H9 (cell line): ENCODE results near the gene THEMIS. TPM values are rescaled to one million over a fixed set of nuclear protein-coding genes. Genes with fewer than 3 reads are reported as not detected.

Source experiments
- DNase-seq: peaks from one replicate; pipeline ENCODE4 v3.0.0-alpha.2; 2017
- H2AFZ ChIP-seq: one replicate; pipeline ENCODE4 v1.6.1; 2013; ENCODE audit warnings: mild to moderate bottlenecking, low read length, control low read depth, moderate library complexity
- H2AK5ac ChIP-seq: 2 replicates; pipeline ENCODE4 v1.6.1; 2013; ENCODE audit warnings: low read length, control low read depth, mixed read lengths; ENCODE audit not compliant: insufficient read length
- H2BK120ac ChIP-seq: one replicate; pipeline ENCODE4 v1.6.1; 2013; ENCODE audit warnings: low read depth, mild to moderate bottlenecking, low read length, control low read depth, inconsistent platforms; ENCODE audit not compliant: poor library complexity, severe bottlenecking
- H2BK12ac ChIP-seq: 2 replicates; pipeline ENCODE4 v1.6.1; 2013; ENCODE audit warnings: low read length, control low read depth, mixed read lengths, low read depth; ENCODE audit not compliant: insufficient read length
- H2BK15ac ChIP-seq: 2 replicates; pipeline ENCODE4 v1.6.1; 2013; ENCODE audit warnings: low read depth, low read length, control low read depth
- H2BK20ac ChIP-seq: one replicate; pipeline ENCODE4 v1.6.1; 2013; ENCODE audit warnings: low read depth, mild to moderate bottlenecking, low read length, control low read depth, inconsistent platforms; ENCODE audit not compliant: poor library complexity, severe bottlenecking
- H2BK5ac ChIP-seq: 2 replicates; pipeline ENCODE4 v1.6.1; 2013; ENCODE audit warnings: low read length, control low read depth, mixed read lengths; ENCODE audit not compliant: insufficient read length
- H3K14ac ChIP-seq: 2 replicates; pipeline ENCODE4 v1.6.1; 2013; ENCODE audit warnings: low read length, control low read depth; ENCODE audit not compliant: insufficient read depth
- H3K18ac ChIP-seq: 2 replicates; pipeline ENCODE4 v1.6.1; 2013; ENCODE audit warnings: low read depth, mild to moderate bottlenecking, mixed read lengths, low read length, control low read depth; ENCODE audit not compliant: insufficient read length
- H3K23ac ChIP-seq: 2 replicates; pipeline ENCODE4 v1.6.1; 2013; ENCODE audit warnings: low read length, control low read depth, mixed read lengths, low read depth; ENCODE audit not compliant: insufficient read length
- H3K23me2 ChIP-seq: 2 replicates; pipeline ENCODE4 v1.6.1; 2013; ENCODE audit warnings: low read depth, mild to moderate bottlenecking, mixed read lengths, low read length, control low read depth; ENCODE audit not compliant: insufficient read length, poor library complexity, severe bottlenecking
- H3K27ac ChIP-seq: 2 replicates; pipeline ENCODE4 v1.5.1; 2013; ENCODE audit warnings: low read length, control low read depth, mixed read lengths, low read depth; ENCODE audit not compliant: insufficient read length
- H3K27me3 ChIP-seq: 2 replicates; pipeline ENCODE4 v1.6.1; 2013; ENCODE audit warnings: low read length, control low read depth, inconsistent platforms; ENCODE audit not compliant: insufficient read depth
- H3K4ac ChIP-seq: 2 replicates; pipeline ENCODE4 v1.6.1; 2013; ENCODE audit warnings: low read depth, mild to moderate bottlenecking, control low read depth, inconsistent platforms, low read length, moderate library complexity
- H3K4me1 ChIP-seq: 2 replicates; pipeline ENCODE4 v1.6.1; 2013; ENCODE audit warnings: low read length, control low read depth, inconsistent platforms; ENCODE audit not compliant: insufficient read depth
- H3K4me2 ChIP-seq: 2 replicates; pipeline ENCODE4 v1.6.1; 2013; ENCODE audit warnings: low read length, control low read depth, mixed read lengths; ENCODE audit not compliant: insufficient read length, insufficient read depth
- H3K56ac ChIP-seq: 2 replicates; pipeline ENCODE4 v1.6.1; 2013; ENCODE audit warnings: low read depth, mild to moderate bottlenecking, mixed read lengths, low read length, control low read depth; ENCODE audit not compliant: insufficient read length
- H3K79me1 ChIP-seq: 2 replicates; pipeline ENCODE4 v1.6.1; 2013; ENCODE audit warnings: low read depth, mild to moderate bottlenecking, moderate library complexity, low read length, control low read depth, inconsistent platforms; ENCODE audit not compliant: insufficient read depth, poor library complexity, severe bottlenecking
- H3K79me2 ChIP-seq: 2 replicates; pipeline ENCODE4 v1.6.1; 2013; ENCODE audit warnings: low read length, control low read depth, inconsistent platforms; ENCODE audit not compliant: insufficient read depth
- H3K9ac ChIP-seq: 2 replicates; pipeline ENCODE4 v1.6.1; 2013; ENCODE audit warnings: low read length, control low read depth, mixed read lengths; ENCODE audit not compliant: insufficient read length; ENCODE audit errors: extremely low read depth
- H3K9me3 ChIP-seq: one replicate; pipeline ENCODE4 v1.6.1; 2013; ENCODE audit warnings: low read depth, low read length, inconsistent platforms; ENCODE audit not compliant: control insufficient read depth
- H3T11ph ChIP-seq: one replicate; pipeline ENCODE4 v1.6.1; 2013; ENCODE audit warnings: mild to moderate bottlenecking, low read length, control low read depth, inconsistent platforms
- H4K20me1 ChIP-seq: one replicate; pipeline ENCODE4 v1.6.1; 2013; ENCODE audit not compliant: control insufficient read depth, insufficient read length, insufficient read depth
- H4K5ac ChIP-seq: 2 replicates; pipeline ENCODE4 v1.6.1; 2013; ENCODE audit warnings: low read depth, mild to moderate bottlenecking, mixed read lengths, low read length, control low read depth; ENCODE audit not compliant: insufficient read length
- H4K8ac ChIP-seq: replicated peaks from 2 replicates; pipeline ENCODE4 v1.6.1; 2013; ENCODE audit warnings: low read length, control low read depth, mixed read lengths, low read depth; ENCODE audit not compliant: insufficient read length
- H4K91ac ChIP-seq: 2 replicates; pipeline ENCODE4 v1.6.1; 2013; ENCODE audit warnings: low read depth, mild to moderate bottlenecking, moderate library complexity, mixed read lengths, low read length, control low read depth; ENCODE audit not compliant: insufficient read length
- H3K27ac Mint-ChIP-seq, 3 experiments: 2 replicates in 2 of 3; 3 replicates in 1 of 3; pipeline ENCODE4 v1.8.0; 2020 to 2021; ENCODE audit warnings: mixed read lengths in 3 of 3, mild to moderate bottlenecking in 1 of 3, moderate library complexity in 1 of 3
- H3K27me3 Mint-ChIP-seq: 2 replicates; pipeline ENCODE4 v1.8.0; 2021; ENCODE audit warnings: low read depth, mild to moderate bottlenecking, moderate library complexity, mixed read lengths
- H3K36me3 Mint-ChIP-seq, 3 experiments: 2 replicates in 2 of 3; 3 replicates in 1 of 3; pipeline ENCODE4 v1.8.0; 2020 to 2021; ENCODE audit warnings: low read depth in 3 of 3, mixed read lengths in 3 of 3; ENCODE audit not compliant: insufficient read depth in 1 of 3
- H3K4me1 Mint-ChIP-seq, 2 experiments: 2 replicates each; pipeline ENCODE4 v1.8.0; 2020; ENCODE audit warnings: mixed read lengths in 2 of 2
- H3K4me3 Mint-ChIP-seq, 2 experiments: 2 replicates in 1 of 2; 3 replicates in 1 of 2; pipeline ENCODE4 v1.8.0; 2020 to 2021; ENCODE audit warnings: mild to moderate bottlenecking in 2 of 2, mixed read lengths in 2 of 2, moderate library complexity in 1 of 2
- H3K9me3 Mint-ChIP-seq, 2 experiments: 2 replicates in 1 of 2; 3 replicates in 1 of 2; pipeline ENCODE4 v1.8.0; 2020; ENCODE audit warnings: mild to moderate bottlenecking in 2 of 2, mixed read lengths in 2 of 2, moderate library complexity in 1 of 2
- CTCF ChIP-seq: fragments of 200-600 bp; sonication (generic); conservative IDR thresholded peaks from 3 replicates; pipeline ENCODE4 v1.8.0; 2021; ENCODE audit warnings: antibody characterized with exemption, mild to moderate bottlenecking
- WGBS: extraction: QIAGEN DNeasy Blood & Tissue Kit; methylation state at CpG from one replicate; pipeline ENCODE4 v1.1.7; 2013; ENCODE audit warnings: missing lambda C conversion rate, low lambda C conversion rate, mixed read lengths; ENCODE audit not compliant: insufficient read length; ENCODE audit errors: extremely low coverage; 5-methylcytosine and 5-hydroxymethylcytosine counted together
- total RNA-seq: library from RNA; stranded (reverse); gene quantifications from 2 replicates; pipeline ENCODE4 v1.2.1, GENCODE V29; 2021

THEMIS gene
- total RNA-seq, 1 experiment from 2014 or later, result not detected

GRCh38 chr6:127762284-127762683 is 138.6 kb downstream of the THEMIS start:
- H3T11ph ChIP-seq, result no peak overlapping the region
- no peak for TF ChIP-seq CTCF
- no CpG with 5 or more reads among the region's 1 CpG for WGBS
- Mint-ChIP-seq H3K4me1 (no peaks in the 10 kb centered on the region), H3K27ac (no peak overlapping the region), H3K27me3 (no peaks in the 10 kb centered on the region; the same call in 1 of the 2 replicates), H3K36me3 (no peaks in the 10 kb centered on the region), H3K4me3 (no peak overlapping the region), H3K9me3 (no peaks in the 10 kb centered on the region)
- H3K27ac ChIP-seq, result no peak overlapping the region
- H2BK20ac ChIP-seq, result no peak overlapping the region
- no peak overlapping the region for H3K18ac ChIP-seq
- no peak overlapping the region for H2BK12ac ChIP-seq
- H3K27me3 ChIP-seq, result no peaks in the 10 kb centered on the region
- H2AK5ac ChIP-seq, result no peak overlapping the region
- no peak for DNase-seq
- no peaks in the 10 kb centered on the region for H3K79me2 ChIP-seq
- no peak overlapping the region for H4K8ac ChIP-seq
- H4K5ac ChIP-seq, result no peak overlapping the region
- no peaks in the 10 kb centered on the region for H3K4me1 ChIP-seq
- H3K23me2 ChIP-seq, result no peaks in the 10 kb centered on the region
- H2BK5ac ChIP-seq, result no peak overlapping the region
- no peaks in the 10 kb centered on the region for H4K20me1 ChIP-seq
- H2BK120ac ChIP-seq, result no peak overlapping the region
- no peak overlapping the region for H3K23ac ChIP-seq
- H3K4me2 ChIP-seq, result no peak overlapping the region
- no peak overlapping the region for H4K91ac ChIP-seq
- no peaks in the 10 kb centered on the region for H3K79me1 ChIP-seq
- H3K9ac ChIP-seq, result no peak overlapping the region
- no peak overlapping the region for H2AFZ ChIP-seq
- H3K4ac ChIP-seq, result no peak overlapping the region
- H3K14ac ChIP-seq, result no peak overlapping the region
- H3K9me3 ChIP-seq, result no peaks in the 10 kb centered on the region
- no peak overlapping the region for H3K56ac ChIP-seq
- no peak overlapping the region for H2BK15ac ChIP-seq
